Measurements from ENCODE around the gene BSN. TPM values are rescaled to one million over a fixed set of nuclear protein-coding genes. Genes with fewer than 3 reads are reported as not detected.

Gene BSN
- total RNA-seq, 4 donors from 2014 or later, result 0.44 to 1.8 (median 0.92) TPM

- Histone ChIP-seq H3K4me1 (no peaks in the 10 kb centered on the region), H3K27me3 (no peaks in the 10 kb centered on the region), H3K4me3 (no peak overlapping the region), H3K36me3 (peaks cover 0 to 19% (median 0%) of the 10 kb centered on the region in 3 donors), H3K9me3 (no peaks in the 10 kb centered on the region), H3K27ac (no peak overlapping the region)
- no peak for DNase-seq (ENCODE audit: low spot score in 2 of 2)
- 62 to 66% methylated on average over 8 of the region's 8 CpGs for WGBS, 2 donors
- TF ChIP-seq, protein P1, sequence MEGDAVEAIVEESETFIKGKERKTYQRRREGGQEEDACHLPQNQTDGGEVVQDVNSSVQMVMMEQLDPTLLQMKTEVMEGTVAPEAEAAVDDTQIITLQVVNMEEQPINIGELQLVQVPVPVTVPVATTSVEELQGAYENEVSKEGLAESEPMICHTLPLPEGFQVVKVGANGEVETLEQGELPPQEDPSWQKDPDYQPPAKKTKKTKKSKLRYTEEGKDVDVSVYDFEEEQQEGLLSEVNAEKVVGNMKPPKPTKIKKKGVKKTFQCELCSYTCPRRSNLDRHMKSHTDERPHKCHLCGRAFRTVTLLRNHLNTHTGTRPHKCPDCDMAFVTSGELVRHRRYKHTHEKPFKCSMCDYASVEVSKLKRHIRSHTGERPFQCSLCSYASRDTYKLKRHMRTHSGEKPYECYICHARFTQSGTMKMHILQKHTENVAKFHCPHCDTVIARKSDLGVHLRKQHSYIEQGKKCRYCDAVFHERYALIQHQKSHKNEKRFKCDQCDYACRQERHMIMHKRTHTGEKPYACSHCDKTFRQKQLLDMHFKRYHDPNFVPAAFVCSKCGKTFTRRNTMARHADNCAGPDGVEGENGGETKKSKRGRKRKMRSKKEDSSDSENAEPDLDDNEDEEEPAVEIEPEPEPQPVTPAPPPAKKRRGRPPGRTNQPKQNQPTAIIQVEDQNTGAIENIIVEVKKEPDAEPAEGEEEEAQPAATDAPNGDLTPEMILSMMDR (IDR thresholded peaks at IDR 0.05), result no peak
- no peak for TF ChIP-seq POLR2A (IDR thresholded peaks at IDR 0.05)
- no peak for TF ChIP-seq EP300 (IDR thresholded peaks at IDR 0.05)
Measured at GRCh38 chr3:49653621-49654020, 99.3 kb downstream of the BSN start.

DNA sequence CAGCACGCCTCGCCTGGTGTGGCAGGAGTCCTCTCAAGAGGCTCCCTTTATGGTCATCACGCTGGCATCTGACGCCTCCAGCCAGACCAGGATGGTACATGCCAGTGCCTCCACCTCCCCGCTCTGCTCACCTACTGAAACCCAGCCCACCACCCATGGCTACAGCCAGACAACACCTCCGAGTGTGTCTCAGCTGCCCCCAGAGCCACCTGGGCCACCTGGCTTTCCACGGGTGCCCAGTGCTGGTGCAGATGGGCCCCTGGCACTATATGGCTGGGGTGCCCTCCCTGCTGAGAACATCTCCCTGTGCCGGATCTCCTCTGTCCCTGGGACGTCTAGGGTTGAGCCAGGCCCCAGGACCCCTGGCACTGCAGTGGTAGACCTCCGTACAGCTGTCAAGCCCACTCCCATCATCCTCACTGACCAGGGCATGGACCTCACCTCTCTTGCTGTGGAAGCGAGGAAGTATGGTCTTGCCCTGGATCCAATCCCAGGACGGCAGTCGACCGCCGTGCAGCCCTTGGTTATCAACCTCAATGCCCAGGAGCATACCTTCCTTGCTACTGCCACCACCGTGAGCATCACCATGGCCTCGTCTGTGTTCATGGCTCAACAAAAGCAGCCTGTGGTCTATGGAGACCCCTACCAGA, 100.0 kb downstream of the BSN start:
- no peak for DNase-seq (ENCODE audit: low spot score in 2 of 2)
- Histone ChIP-seq H3K36me3 (peaks cover 0 to 19% (median 0%) of the 10 kb centered on the region in 3 donors), H3K27me3 (no peaks in the 10 kb centered on the region), H3K4me3 (no peak overlapping the region), H3K27ac (no peak overlapping the region), H3K4me1 (no peaks in the 10 kb centered on the region), H3K9me3 (no peaks in the 10 kb centered on the region)
- 91 to 94% methylated on average over 16 of the region's 17 CpGs for WGBS, 2 donors
- no peak for TF ChIP-seq EP300 (IDR thresholded peaks at IDR 0.05)
- TF ChIP-seq, protein P1 (IDR thresholded peaks at IDR 0.05), result no peak
- no peak for TF ChIP-seq POLR2A (IDR thresholded peaks at IDR 0.05)

DNA sequence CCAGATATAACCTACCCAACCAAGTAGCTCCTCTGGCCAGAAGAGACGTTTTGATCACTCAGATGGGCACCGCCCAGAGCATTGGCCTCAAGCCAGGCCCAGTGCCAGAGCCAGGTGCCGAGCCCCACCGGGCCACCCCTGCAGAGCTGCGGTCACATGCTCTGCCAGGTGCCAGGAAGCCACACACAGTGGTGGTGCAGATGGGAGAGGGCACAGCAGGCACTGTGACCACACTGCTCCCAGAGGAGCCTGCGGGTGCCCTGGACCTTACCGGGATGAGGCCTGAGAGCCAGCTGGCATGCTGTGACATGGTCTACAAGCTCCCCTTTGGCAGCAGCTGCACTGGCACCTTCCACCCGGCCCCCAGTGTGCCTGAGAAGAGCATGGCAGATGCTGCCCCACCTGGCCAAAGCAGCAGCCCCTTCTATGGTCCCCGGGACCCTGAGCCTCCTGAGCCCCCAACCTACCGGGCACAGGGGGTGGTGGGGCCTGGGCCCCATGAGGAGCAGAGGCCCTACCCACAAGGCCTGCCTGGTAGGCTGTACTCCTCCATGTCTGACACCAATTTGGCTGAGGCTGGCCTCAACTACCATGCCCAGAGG, 100.8 kb downstream of the BSN start:
- TF ChIP-seq EP300 (IDR thresholded peaks at IDR 0.05), result no peak
- TF ChIP-seq, protein P1 (IDR thresholded peaks at IDR 0.05), result no peak
- TF ChIP-seq POLR2A (IDR thresholded peaks at IDR 0.05), result no peak
- no peaks in the 10 kb centered on the region for H3K9me3 ChIP-seq
- no peak overlapping the region for H3K4me3 ChIP-seq
- no peaks in the 10 kb centered on the region for H3K27me3 ChIP-seq
- H3K36me3 ChIP-seq, result peaks cover 0 to 19% (median 0%) of the 10 kb centered on the region in 3 donors
- no peak for DNase-seq (ENCODE audit: low spot score in 2 of 2)
- H3K4me1 ChIP-seq, result no peaks in the 10 kb centered on the region
- no peak overlapping the region for H3K27ac ChIP-seq
- 88 to 92% methylated on average over 3 to 10 of the region's 10 CpGs for WGBS, 2 donors

DNA sequence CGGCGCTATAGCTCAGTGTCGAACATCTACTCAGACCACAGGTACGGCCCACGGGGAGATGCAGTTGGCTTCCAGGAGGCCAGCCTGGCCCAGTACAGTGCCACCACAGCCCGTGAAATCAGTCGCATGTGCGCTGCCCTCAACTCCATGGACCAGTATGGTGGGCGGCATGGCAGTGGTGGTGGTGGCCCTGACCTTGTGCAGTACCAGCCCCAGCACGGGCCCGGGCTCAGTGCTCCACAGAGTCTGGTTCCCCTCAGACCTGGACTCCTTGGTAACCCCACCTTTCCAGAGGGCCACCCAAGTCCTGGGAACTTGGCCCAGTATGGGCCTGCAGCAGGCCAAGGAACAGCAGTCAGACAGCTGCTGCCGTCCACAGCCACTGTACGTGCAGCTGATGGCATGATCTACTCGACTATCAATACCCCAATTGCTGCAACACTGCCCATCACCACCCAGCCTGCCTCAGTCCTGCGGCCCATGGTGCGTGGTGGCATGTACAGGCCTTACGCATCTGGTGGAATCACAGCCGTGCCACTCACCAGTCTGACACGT, 101.5 kb downstream of the BSN start:
- TF ChIP-seq, protein P1 (IDR thresholded peaks at IDR 0.05), result no peak
- no peak for TF ChIP-seq POLR2A (IDR thresholded peaks at IDR 0.05)
- no peak for TF ChIP-seq EP300 (IDR thresholded peaks at IDR 0.05)
- H3K9me3 ChIP-seq, result no peaks in the 10 kb centered on the region
- no peaks in the 10 kb centered on the region for H3K4me1 ChIP-seq
- no peak for DNase-seq (ENCODE audit: low spot score in 2 of 2)
- WGBS, 2 donors, result 92 to 97% methylated on average over 19 of the region's 19 CpGs
- no peak overlapping the region for H3K27ac ChIP-seq
- no peak overlapping the region for H3K4me3 ChIP-seq
- H3K27me3 ChIP-seq, result no peaks in the 10 kb centered on the region
- H3K36me3 ChIP-seq, result peaks cover 0 to 23% (median 0%) of the 10 kb centered on the region in 3 donors

GRCh38 chr3:49656541-49657112, 102.3 kb downstream of the BSN start:
- Histone ChIP-seq H3K4me1 (no peaks in the 10 kb centered on the region), H3K27ac (no peak overlapping the region), H3K9me3 (no peaks in the 10 kb centered on the region), H3K36me3 (peaks cover 0 to 22% (median 0%) of the 10 kb centered on the region in 3 donors), H3K27me3 (no peaks in the 10 kb centered on the region), H3K4me3 (no peak overlapping the region)
- TF ChIP-seq POLR2A (IDR thresholded peaks at IDR 0.05) (no peak), EP300 (IDR thresholded peaks at IDR 0.05) (no peak)
- TF ChIP-seq, protein P1 (IDR thresholded peaks at IDR 0.05), result no peak
- no peak for DNase-seq (ENCODE audit: low spot score in 2 of 2)
- 51 to 62% methylated on average over 12 to 13 of the region's 18 CpGs for WGBS, 2 donors
